BE2C (cell line): ENCODE data around the gene FBN1.

ENCODE experiments used
- DNase-seq: peaks from one replicate; pipeline ENCODE4 v3.0.0-alpha.2; 2020
- H3K27me3 ChIP-seq: fragments of 250-450 bp; sonication (Bioruptor Pico); 2 replicates; pipeline ENCODE4 v1.5.1; 2020; ENCODE audit warnings: mild to moderate bottlenecking
- H3K36me3 ChIP-seq: fragments of 250-450 bp; sonication (Bioruptor Pico); 2 replicates; pipeline ENCODE4 v1.5.1; 2020; ENCODE audit warnings: mild to moderate bottlenecking
- H3K4me1 ChIP-seq: fragments of 250-450 bp; sonication (Bioruptor Pico); 2 replicates; pipeline ENCODE4 v1.5.1; 2020
- H3K4me3 ChIP-seq: 2 replicates; pipeline ENCODE4 v1.5.1; 2011; ENCODE audit warnings: low read depth, low read length
- H3K9me3 ChIP-seq: fragments of 250-450 bp; sonication (Bioruptor Pico); 2 replicates; pipeline ENCODE4 v1.5.1; 2020
- CTCF ChIP-seq: IDR thresholded peaks from 2 replicates; pipeline ENCODE4 v1.5.1; 2012; ENCODE audit warnings: mild to moderate bottlenecking, low read depth, low read length

FBN1 gene

GRCh38 chr15:48592221-48592731 lies 53.2 kb downstream of the FBN1 start:
- Histone ChIP-seq H3K36me3 (no peaks in the 10 kb centered on the region), H3K4me3 (no peak overlapping the region), H3K4me1 (peaks cover 26% of the 10 kb centered on the region), H3K27me3 (no peaks in the 10 kb centered on the region), H3K9me3 (no peaks in the 10 kb centered on the region)
- TF ChIP-seq CTCF = no peak
- no peak for DNase-seq

- DNase-seq = no peak
- Histone ChIP-seq H3K4me1 (peaks cover 26% of the 10 kb centered on the region), H3K4me3 (no peak overlapping the region), H3K27me3 (no peaks in the 10 kb centered on the region), H3K9me3 (no peaks in the 10 kb centered on the region), H3K36me3 (no peaks in the 10 kb centered on the region)
- TF ChIP-seq CTCF = no peak
Measured at GRCh38 chr15:48590723-48591122, 54.8 kb downstream of the FBN1 start.

- Histone ChIP-seq H3K4me1 (peaks cover 8% of the 10 kb centered on the region), H3K36me3 (no peaks in the 10 kb centered on the region), H3K27me3 (no peaks in the 10 kb centered on the region), H3K9me3 (no peaks in the 10 kb centered on the region), H3K4me3 (no peak overlapping the region)
- DNase-seq = no peak
- no peak for TF ChIP-seq CTCF
Measured at GRCh38 chr15:48584812-48585563, 60.5 kb downstream of the FBN1 start.

GRCh38 chr15:48584090-48584811 lies 61.3 kb downstream of the FBN1 start:
- H3K27me3 ChIP-seq = no peaks in the 10 kb centered on the region
- no peak for DNase-seq
- no peaks in the 10 kb centered on the region for H3K36me3 ChIP-seq
- H3K4me3 ChIP-seq = no peak overlapping the region
- peaks cover 8% of the 10 kb centered on the region for H3K4me1 ChIP-seq
- H3K9me3 ChIP-seq = no peaks in the 10 kb centered on the region
- TF ChIP-seq CTCF = no peak

- H3K36me3 ChIP-seq = no peaks in the 10 kb centered on the region
- TF ChIP-seq CTCF = no peak
- no peak overlapping the region for H3K4me3 ChIP-seq
- peaks cover 8% of the 10 kb centered on the region for H3K4me1 ChIP-seq
- H3K9me3 ChIP-seq = no peaks in the 10 kb centered on the region
- no peak for DNase-seq
- no peaks in the 10 kb centered on the region for H3K27me3 ChIP-seq
Measured at GRCh38 chr15:48582452-48583247, 62.9 kb downstream of the FBN1 start.
